SK-N-DZ (cell line): ENCODE results near the gene OR9K2. TPM values are rescaled to one million over a fixed set of nuclear protein-coding genes. Genes with fewer than 3 reads are reported as not detected.
"Not testable (repeated sequence)": the region's sequence is repeated elsewhere in the genome, so short reads cannot be mapped to it uniquely, and the experiment has no call there.

ENCODE experiments used
- DNase-seq: peaks from one replicate; pipeline ENCODE4 v3.0.0-alpha.2; 2015; ENCODE audit warnings: low spot score
- polyA plus RNA-seq, 2 experiments: library from polyadenylated mRNA; depleted of rRNA; stranded (reverse); fragments of >200 nt; gene quantifications; 2 replicates each; pipeline ENCODE4 v1.2.3, GENCODE V29; 2014

OR9K2 gene, protein sequence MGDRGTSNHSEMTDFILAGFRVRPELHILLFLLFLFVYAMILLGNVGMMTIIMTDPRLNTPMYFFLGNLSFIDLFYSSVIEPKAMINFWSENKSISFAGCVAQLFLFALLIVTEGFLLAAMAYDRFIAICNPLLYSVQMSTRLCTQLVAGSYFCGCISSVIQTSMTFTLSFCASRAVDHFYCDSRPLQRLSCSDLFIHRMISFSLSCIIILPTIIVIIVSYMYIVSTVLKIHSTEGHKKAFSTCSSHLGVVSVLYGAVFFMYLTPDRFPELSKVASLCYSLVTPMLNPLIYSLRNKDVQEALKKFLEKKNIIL
- polyA plus RNA-seq (2014; cell fraction: cytosol; rRNA removed): not detected in 2 replicates
- polyA plus RNA-seq (2014; cell fraction: nucleus; rRNA removed): not detected in 2 replicates

DNA sequence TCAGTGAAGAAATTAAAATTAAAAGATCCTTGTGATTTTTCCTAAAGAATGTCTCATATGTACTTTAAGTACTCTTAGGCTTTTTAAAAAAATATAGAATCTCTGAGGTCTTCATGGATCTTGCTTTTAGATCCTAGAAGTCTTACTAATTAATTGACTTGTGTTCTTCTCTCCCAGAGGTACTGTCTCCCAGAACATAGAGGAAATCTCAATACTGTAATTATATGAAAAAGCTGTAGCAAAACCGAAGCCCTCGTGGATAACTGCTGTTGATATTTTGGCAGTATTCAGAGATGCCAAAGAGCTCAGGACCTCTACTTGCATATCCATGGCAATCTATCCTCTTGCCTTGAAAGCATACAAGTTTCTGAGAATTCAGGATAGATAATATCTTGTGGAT lies at the start of gene OR9K2:
Gene OR9K2 (plus strand): TSS at position 301 of the 400 bp plus-strand sequence. CDS start 3,429 bp downstream, outside the sequence.
- DNase-seq: no peak

DNA sequence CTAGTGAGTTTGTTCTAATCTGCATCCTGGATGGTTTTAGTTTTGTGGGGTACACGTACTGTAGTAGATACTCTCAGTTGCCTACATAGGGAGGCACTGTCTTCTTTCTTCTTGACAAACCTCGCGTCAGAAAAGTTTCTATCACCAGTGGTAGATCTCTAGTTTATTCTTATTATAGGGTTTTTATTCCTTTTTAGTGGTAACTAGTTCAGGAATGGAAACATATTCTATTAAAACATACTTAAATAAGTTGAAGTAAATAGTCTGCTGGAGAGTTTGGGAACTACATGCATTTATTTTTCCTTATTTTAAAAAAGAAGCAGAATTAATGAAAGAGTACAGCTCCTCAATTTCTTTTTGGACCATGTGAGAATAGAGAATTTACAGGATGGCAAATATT lies 33.6 kb upstream of the OR9K2 start:
- no peak for DNase-seq

DNA sequence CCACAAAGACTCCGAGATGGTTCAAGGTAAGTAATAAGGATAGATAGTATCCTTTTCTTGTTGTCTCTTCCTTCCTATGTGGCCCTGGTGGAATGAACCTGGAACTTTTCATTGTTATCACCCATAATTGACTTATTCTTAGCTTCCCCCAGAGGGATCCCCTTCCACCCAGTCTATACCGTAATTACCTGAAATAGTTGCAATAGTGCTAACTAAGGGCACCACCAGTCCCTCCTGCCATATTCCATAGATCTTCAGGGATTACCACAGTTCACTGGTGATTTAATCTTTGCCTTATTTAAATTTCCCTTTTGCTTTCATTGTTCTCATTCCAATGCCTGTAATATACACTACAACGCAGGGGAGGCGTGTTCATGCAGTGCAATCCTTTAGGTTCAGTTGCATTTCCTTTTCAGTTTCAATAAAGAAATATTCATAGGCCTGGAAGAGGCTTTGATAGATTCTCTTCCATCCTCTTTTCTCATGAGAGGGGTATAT lies 13.8 kb upstream of the OR9K2 start:
- no peak for DNase-seq

DNA sequence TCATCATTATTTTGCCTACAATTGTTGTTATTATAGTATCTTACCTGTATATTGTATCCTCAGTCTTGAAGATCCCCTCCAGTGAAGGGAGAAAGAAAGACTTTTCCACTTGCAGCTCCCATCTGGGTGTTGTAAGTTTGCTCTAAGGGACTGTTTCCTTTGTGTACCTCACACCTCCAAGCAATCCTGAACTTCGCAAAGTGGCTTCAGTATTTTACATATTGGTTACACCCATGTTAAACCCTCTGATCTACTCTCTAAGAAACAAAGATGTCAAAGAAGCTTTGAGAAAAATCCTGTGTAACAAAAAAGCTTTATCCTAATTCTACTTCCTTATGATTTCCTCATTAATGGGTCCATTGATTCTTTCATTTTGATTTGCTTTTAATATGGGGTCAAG lies 10.1 kb upstream of the OR9K2 start:
- no peak for DNase-seq

DNA sequence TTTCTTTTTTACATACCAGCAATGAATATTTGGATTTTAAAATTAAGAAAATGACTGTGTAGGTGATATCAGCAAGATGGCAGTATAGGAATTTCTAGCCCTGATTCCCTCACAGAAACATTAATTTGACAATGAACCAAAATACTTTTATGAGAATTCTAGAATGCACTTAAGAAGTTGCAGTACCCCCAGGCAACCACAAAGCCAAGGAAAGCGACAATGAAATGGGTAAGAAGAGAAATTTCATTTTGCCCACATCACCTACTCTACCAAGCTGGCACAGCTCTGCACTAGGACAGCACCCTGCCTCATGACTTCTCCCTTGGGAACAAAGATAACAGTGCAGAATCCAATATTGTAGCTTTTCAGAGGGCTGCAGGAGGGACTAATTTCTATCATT lies 6.6 kb downstream of the OR9K2 start:
- no peak for DNase-seq

DNA sequence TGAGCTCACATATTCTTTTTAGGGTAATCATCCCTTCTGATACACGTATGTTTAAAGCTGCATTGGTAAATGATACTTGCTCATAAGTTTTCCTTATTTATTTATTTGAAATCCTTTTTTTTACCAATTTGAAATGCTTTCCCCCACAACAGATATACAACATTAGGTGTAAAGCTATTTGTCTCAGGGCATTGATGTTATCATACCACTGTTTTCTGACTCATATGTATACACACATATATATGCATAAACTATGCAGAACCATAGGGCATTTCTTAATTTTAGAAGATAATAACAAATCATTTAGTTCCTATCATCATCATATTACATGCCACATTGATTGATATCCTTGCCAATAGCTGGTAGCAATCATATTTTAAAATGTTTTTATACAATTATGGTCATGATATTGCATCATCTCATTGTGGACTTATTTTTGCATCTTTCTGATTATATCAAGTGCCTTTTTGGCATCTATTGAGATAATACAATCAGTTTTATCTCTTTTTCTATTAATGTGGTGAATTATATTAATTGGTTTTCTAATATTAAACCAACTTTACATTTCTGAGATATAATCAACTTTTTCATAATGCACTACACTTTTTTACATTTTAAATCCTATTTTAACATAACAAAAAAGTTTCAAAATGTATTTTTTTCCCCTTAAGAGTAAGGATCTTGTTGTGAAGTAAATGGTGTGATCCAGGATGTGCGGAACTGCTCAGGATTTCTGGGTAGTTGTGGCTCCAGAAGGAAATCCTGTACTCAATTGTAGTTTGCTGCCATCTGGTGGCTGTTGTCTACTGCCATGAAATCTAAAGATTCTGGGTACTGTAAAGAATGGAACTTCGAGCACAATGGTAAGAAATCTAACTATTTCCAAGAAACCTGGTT lies 16.7 kb downstream of the OR9K2 start:
- DNase-seq: peak; percentile 45

DNA sequence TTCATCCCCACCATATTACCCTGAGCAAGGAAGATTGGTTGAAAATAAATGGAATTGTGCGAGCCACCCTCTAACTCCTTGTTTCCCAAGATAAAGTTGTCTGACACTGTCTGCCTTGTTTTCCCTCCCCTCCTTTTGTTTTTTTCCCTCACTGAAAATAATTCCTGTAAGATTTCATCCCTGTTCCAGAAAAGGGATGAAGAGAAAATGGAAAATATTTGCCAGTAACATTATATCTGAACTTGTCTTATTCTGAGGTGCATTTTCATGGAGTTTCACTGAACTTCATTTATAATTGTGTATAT lies 17.3 kb downstream of the OR9K2 start:
- DNase-seq: no peak

DNA sequence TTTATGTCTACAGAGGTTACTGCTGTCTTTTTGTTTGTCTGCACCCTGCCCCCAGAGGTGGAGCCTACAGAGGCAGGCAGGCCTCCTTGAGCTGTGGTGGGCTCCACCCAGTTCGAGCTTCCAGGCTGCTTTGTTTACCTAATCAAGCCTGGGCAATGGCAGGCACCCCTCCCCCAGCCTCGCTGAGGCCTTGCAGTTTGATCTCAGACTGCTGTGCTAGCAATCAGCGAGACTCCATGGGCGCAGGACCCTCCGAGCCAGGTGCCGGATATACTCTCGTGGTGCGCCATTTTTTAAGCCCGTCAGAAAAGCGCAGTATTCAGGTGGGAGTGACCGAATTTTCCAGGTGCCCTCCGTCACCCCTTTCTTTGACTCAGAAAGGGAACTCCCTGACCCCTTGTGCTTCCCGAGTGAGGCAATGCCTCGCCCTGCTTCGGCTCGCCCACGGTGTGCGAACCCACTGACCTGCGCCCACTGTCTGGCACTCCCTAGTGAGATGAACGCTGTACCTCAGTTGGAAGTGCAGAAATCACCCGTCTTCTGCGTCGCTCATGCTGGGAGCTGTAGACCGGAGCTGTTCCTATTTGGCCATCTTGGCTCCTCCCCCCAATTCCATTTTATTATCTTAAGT lies 40.9 kb downstream of the OR9K2 start:
- DNase-seq: not testable (repeated sequence)

DNA sequence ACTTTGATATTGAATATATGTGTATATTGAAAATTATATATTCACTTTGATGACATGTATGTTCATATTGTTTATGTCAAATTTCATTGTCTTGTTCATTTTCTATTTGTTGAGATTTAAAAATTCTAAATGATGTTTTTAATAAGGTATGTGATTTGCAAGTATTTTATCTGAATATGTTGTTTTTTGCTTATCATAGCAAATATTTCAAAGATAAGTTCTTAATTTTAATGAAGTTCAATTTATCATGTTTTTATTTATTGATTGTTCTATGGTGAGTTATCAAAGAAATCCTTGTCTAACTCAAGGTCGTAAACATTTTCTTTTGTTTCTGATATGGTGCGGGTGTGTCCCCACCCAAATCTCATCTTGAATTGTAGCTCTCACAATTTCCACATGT lies 45.2 kb downstream of the OR9K2 start:
- DNase-seq: no peak

DNA sequence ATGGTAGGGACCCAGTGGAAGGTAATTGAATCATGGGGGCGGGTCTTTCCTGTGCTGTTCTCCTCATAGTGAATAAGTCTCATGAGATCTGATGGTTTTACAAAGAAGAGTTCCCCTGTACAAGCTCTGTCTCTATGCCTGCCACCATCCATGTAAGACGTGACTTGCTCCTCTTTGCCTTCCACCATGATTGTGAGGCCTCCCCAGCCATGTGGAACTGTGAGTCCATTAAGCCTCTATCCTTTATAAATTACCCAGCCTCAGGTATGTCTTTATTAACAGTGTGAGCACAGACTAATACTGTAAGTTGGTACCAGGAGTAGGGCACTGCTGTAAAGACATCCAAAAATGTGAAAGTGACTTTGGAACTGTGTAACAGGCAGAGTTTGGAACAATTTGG lies 45.6 kb downstream of the OR9K2 start:
- not testable (repeated sequence) for DNase-seq

DNA sequence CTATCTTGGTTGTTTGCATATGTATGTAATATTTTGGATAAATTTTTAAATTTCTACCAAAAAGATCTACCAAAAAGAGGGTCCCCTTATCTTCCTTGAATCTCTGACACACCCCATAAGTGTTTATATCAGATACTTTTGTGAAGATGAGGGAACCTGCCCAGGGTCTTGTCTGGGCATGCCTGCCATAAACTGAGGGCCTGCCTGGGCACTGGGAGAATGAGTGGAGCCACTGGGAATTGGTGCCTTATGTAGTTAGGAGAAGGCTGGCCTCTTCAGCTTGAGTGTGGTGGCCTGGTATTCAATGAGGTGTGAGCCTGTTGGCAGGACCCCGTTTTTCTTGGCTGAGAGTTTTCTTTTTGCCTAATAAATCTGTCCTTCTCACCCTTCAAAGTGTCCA lies 46.5 kb downstream of the OR9K2 start:
- no peak for DNase-seq

DNA sequence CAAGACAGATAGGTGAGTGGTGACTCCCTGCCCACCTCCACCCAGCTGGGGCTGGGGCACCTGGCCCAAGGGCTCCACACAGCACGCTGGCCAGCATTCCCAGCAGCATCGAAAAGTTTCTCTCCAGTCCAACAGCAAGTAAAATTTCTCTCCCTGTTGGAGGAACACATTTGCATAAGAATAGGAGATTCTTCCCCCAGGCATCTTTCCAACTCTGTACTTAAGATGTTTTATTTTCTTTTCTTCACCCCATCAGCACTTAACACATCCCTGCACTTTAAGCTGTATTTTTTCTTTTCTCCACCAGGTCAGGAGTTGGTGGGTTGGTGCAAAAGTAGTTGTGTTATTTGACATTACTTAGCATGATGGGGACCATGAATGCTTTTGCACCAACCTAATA lies 47.2 kb downstream of the OR9K2 start:
- no peak for DNase-seq
